Endothelial cell of umbilical vein (primary cell): Measurements from ENCODE around the gene LANCL3. TPM values are rescaled to one million over a fixed set of nuclear protein-coding genes. Genes with fewer than 3 reads are reported as not detected.

Source experiments
- BruUV-seq: library from RNA; stranded (reverse); fragments of 400-500 nt; replicated peaks from 2 replicates; lab custom pipeline; 2021; lab: Mats Ljungman, UMichigan
- CTCF ChIA-PET: fragments of 300-600, 350-600 bp; sonication (Branson Sonifier 250); formaldehyde crosslinking; loops from one replicate; lab custom pipeline; 2021; ENCODE audit warnings: antibody characterized with exemption, inconsistent platforms; lab: Charles Lee
- POLR2A ChIA-PET: fragments of 300-600, 350-600 bp; sonication (Branson Sonifier 250); formaldehyde crosslinking; loops from one replicate; lab custom pipeline; 2021; ENCODE audit warnings: antibody characterized with exemption, inconsistent platforms; lab: Charles Lee
- DNase-seq: peaks from one replicate; pipeline ENCODE4 v3.0.0-alpha.2; 2011; ENCODE audit warnings: low read depth, low spot score
- FAIRE-seq: peaks from 2 replicates; lab custom pipeline; 2011; peaks lifted over from hg19 to GRCh38; lab: Jason Lieb, UNC
- H2AFZ ChIP-seq: 2 replicates; pipeline ENCODE4 v1.6.0; 2012; ENCODE audit warnings: low read depth, low read length, control low read depth, inconsistent platforms
- H3K27ac ChIP-seq: 2 replicates; pipeline ENCODE4 v1.5.1; 2011; ENCODE audit warnings: low read depth, mild to moderate bottlenecking, control low read depth, low read length, moderate library complexity; ENCODE audit not compliant: insufficient read depth
- H3K27me3 ChIP-seq, 2 experiments: 2 replicates each; pipeline versions ENCODE4 v1.6.0 to v1.6.1; 2011; ENCODE audit warnings: low read length in 2 of 2, mixed read lengths in 1 of 2; ENCODE audit not compliant: control insufficient read depth in 2 of 2, insufficient read depth in 2 of 2
- H3K36me3 ChIP-seq, 2 experiments: 2 replicates in 1 of 2; 3 replicates in 1 of 2; pipeline ENCODE4 v1.5.1; 2011; ENCODE audit warnings: low read length in 2 of 2, mild to moderate bottlenecking in 1 of 2, moderate library complexity in 1 of 2; ENCODE audit not compliant: control insufficient read depth in 2 of 2, insufficient read depth in 2 of 2; ENCODE audit errors: extremely low read depth in 1 of 2
- H3K4me1 ChIP-seq: 3 replicates; pipeline ENCODE4 v1.5.1; 2011; ENCODE audit warnings: mild to moderate bottlenecking, low read length; ENCODE audit not compliant: control insufficient read depth, insufficient read depth; ENCODE audit errors: extremely low read depth
- H3K4me2 ChIP-seq: 2 replicates; pipeline ENCODE4 v1.6.1; 2011; ENCODE audit warnings: low read length, control low read depth, mixed read lengths; ENCODE audit not compliant: insufficient read depth
- H3K4me3 ChIP-seq, 3 experiments: fragments of 200-600 bp in 1 of 3; sonication (generic), shearing (Covaris generic) in 1 of 3; replicated peaks in 1 of 3; 2 replicates each; pipeline ENCODE4 v1.5.1; 2011 to 2016; ENCODE audit warnings: control low read depth in 3 of 3, low read length in 3 of 3, mild to moderate bottlenecking in 2 of 3, inconsistent platforms in 1 of 3, low read depth in 1 of 3, moderate library complexity in 1 of 3; ENCODE audit not compliant: insufficient read depth in 1 of 3
- H3K79me2 ChIP-seq: 2 replicates; pipeline ENCODE4 v1.6.0; 2012; ENCODE audit warnings: low read length, inconsistent platforms; ENCODE audit not compliant: control insufficient read depth, insufficient read depth
- H3K9ac ChIP-seq: replicated peaks from 2 replicates; pipeline ENCODE3; 2011; ENCODE audit warnings: low read length, control low read depth; ENCODE audit not compliant: insufficient read depth; ENCODE audit errors: extremely low read depth
- H3K9me1 ChIP-seq: replicated peaks from 3 replicates; pipeline ENCODE4 v1.6.0; 2011; ENCODE audit warnings: mild to moderate bottlenecking, low read length; ENCODE audit not compliant: control insufficient read depth, insufficient read depth; ENCODE audit errors: extremely low read depth
- H3K9me3 ChIP-seq: replicated peaks from 2 replicates; pipeline ENCODE4 v1.5.1; 2012; ENCODE audit warnings: low read length, inconsistent platforms; ENCODE audit not compliant: control insufficient read depth, insufficient read depth
- H4K20me1 ChIP-seq: replicated peaks from 2 replicates; pipeline ENCODE3; 2011; ENCODE audit warnings: mild to moderate bottlenecking, low read length; ENCODE audit not compliant: control insufficient read depth, insufficient read depth; ENCODE audit errors: extremely low read depth
- EZH2 ChIP-seq: IDR thresholded peaks from 2 replicates; pipeline ENCODE4 v1.6.1; 2012; ENCODE audit warnings: borderline replicate concordance, low read depth, mild to moderate bottlenecking, moderate library complexity, low read length, inconsistent platforms; ENCODE audit not compliant: severe bottlenecking
- FOS ChIP-seq: IDR thresholded peaks from 2 replicates; pipeline ENCODE4 v1.6.1; 2011; ENCODE audit warnings: mild to moderate bottlenecking, low read length, moderate library complexity, borderline replicate concordance; ENCODE audit not compliant: insufficient read depth
- GATA2 ChIP-seq: IDR thresholded peaks from 2 replicates; pipeline ENCODE4 v1.7.0; 2011; ENCODE audit warnings: low read depth, mild to moderate bottlenecking, moderate library complexity, mixed read lengths, low read length; ENCODE audit not compliant: insufficient read length, insufficient read depth
- JUN ChIP-seq: IDR thresholded peaks from 2 replicates; pipeline ENCODE4 v1.6.1; 2011; ENCODE audit warnings: borderline replicate concordance, low read depth; ENCODE audit not compliant: insufficient read length, insufficient read depth
- MYC ChIP-seq: IDR thresholded peaks from one replicate; pipeline ENCODE4 v1.6.1; 2011; ENCODE audit warnings: mild to moderate bottlenecking, low read depth, low read length
- POLR2A ChIP-seq: IDR thresholded peaks from 2 replicates; pipeline ENCODE4 v1.6.1; 2012; ENCODE audit warnings: low read depth, mild to moderate bottlenecking, control low read depth, low read length
- POLR2AphosphoS5 ChIP-seq: IDR thresholded peaks from 2 replicates; pipeline ENCODE4 v1.6.1; 2012; ENCODE audit warnings: low read depth, mild to moderate bottlenecking, control low read depth, low read length, moderate library complexity; ENCODE audit not compliant: insufficient read depth
- dilution Hi-C: fragments of 300-500 bp; cut with MboI; formaldehyde crosslinking; loops from one replicate; pipeline ENCODE4 v1.15.0; 2019; ENCODE audit warnings: low sequenced_read_pairs; ENCODE audit not compliant: extremely low pct_ligation_motif_present
- intact Hi-C: fragments of 100-400 bp; cut with micrococcal nuclease; formaldehyde crosslinking; loops from one replicate; pipeline ENCODE4 v1.10.0; 2022
- polyA plus RNA-seq, 4 experiments: library from polyadenylated mRNA; depleted of rRNA in 3 of 4; stranded (reverse) in 3 of 4; unstranded in 1 of 4; fragments of >200 nt; gene quantifications; 2 replicates each; pipeline versions ENCODE4 v1.2.1 to v1.2.3, GENCODE V29; 2011 to 2012; ENCODE audit warnings: missing spikeins in 1 of 4
- total RNA-seq: library from RNA; stranded (reverse); gene quantifications from 2 replicates; pipeline ENCODE4 v1.2.3, GENCODE V29; 2021
- TF ChIP-seq, protein P1 (sequence below): IDR thresholded peaks from 2 replicates; pipeline ENCODE4 v1.6.1; 2011; ENCODE audit not compliant: insufficient read depth, insufficient read length
- TF ChIP-seq, protein P2 (sequence below), 2 donors: IDR thresholded peaks; 1 replicate in 1 of 2; 2 replicates in 1 of 2; pipeline ENCODE4 v1.5.1; 2011; ENCODE audit warnings: low read length in 2 of 2, mild to moderate bottlenecking in 2 of 2, moderate library complexity in 2 of 2, control low read depth in 1 of 2, inconsistent platforms in 1 of 2, low read depth in 1 of 2; ENCODE audit not compliant: insufficient read depth in 1 of 2; ENCODE audit errors: extremely low read depth in 1 of 2

LANCL3 gene
- total and polyA plus RNA-seq, 2 donors (not counting 3 experiments of a cell fraction or from before 2014, with no cell fraction given): 0.12 to 1.5 TPM

DNA sequence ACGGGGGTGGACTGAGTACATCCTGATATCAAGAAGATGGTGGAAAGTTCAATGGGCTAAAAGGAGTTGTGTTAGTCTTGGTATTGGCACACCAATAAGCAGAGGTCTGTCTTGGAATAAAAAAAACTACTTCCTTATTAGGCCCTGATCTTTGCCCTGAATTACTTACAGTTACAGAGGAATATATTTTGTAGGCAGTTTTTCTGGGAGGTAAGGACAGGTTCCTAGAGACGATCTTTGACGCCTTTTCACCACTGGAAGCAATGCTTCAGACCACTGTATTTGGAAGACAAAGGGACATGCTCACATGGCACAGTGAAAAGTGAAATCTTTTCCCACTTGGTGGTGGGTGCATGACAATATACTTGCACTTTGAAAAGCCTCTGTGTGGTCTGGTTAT is 113.5 kb downstream of the LANCL3 start:
- BruUV-seq: no TSS peak
- Histone ChIP-seq H3K4me1 (no peaks in the 10 kb centered on the region), H3K9me1 (no peaks in the 10 kb centered on the region), H3K27me3 (no peaks in the 10 kb centered on the region), H3K4me3 (no peak overlapping the region), H3K36me3 (no peaks in the 10 kb centered on the region), H2AFZ (peak overlapping the region; percentile 51), H4K20me1 (no peaks in the 10 kb centered on the region), H3K27ac (no peak overlapping the region), H3K9ac (no peak overlapping the region), H3K4me2 (peak overlapping the region; percentile 17), H3K9me3 (no peaks in the 10 kb centered on the region), H3K79me2 (no peaks in the 10 kb centered on the region)
- dilution Hi-C loops (no loop called here), intact Hi-C loops (no loop called here)
- no peak for DNase-seq
- FAIRE-seq: no peak
- ChIA-PET POLR2A (no interaction called here), CTCF (no interaction called here)
- no peak for TF ChIP-seq JUN
- TF ChIP-seq POLR2AphosphoS5: no peak
- no peak for TF ChIP-seq GATA2
- TF ChIP-seq MYC: no peak
- TF ChIP-seq EZH2: no peak
- no peak for TF ChIP-seq FOS
- TF ChIP-seq POLR2A: no peak
- TF ChIP-seq, protein P1, sequence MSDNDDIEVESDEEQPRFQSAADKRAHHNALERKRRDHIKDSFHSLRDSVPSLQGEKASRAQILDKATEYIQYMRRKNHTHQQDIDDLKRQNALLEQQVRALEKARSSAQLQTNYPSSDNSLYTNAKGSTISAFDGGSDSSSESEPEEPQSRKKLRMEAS: no peak
- TF ChIP-seq, protein P2, sequence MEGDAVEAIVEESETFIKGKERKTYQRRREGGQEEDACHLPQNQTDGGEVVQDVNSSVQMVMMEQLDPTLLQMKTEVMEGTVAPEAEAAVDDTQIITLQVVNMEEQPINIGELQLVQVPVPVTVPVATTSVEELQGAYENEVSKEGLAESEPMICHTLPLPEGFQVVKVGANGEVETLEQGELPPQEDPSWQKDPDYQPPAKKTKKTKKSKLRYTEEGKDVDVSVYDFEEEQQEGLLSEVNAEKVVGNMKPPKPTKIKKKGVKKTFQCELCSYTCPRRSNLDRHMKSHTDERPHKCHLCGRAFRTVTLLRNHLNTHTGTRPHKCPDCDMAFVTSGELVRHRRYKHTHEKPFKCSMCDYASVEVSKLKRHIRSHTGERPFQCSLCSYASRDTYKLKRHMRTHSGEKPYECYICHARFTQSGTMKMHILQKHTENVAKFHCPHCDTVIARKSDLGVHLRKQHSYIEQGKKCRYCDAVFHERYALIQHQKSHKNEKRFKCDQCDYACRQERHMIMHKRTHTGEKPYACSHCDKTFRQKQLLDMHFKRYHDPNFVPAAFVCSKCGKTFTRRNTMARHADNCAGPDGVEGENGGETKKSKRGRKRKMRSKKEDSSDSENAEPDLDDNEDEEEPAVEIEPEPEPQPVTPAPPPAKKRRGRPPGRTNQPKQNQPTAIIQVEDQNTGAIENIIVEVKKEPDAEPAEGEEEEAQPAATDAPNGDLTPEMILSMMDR (IDR thresholded peaks at IDR 0.05; ENCODE audit: extremely low read depth in 1 of 2, insufficient read depth in 1 of 2, low read depth in 1 of 2, low read length in 2 of 2): no peak
